HepG2 (cell line): ENCODE results near the gene SNX21. TPM values are rescaled to one million over a fixed set of nuclear protein-coding genes. Genes with fewer than 3 reads are reported as not detected.

Experiments used
- BCLAF1 ChIP-seq: fragments of 450-650 bp; IDR thresholded peaks from 2 replicates; pipeline ENCODE4 v1.6.1; 2017; ENCODE audit warnings: mild to moderate bottlenecking
- BRF2 ChIP-seq: sonication (generic); formaldehyde crosslinking; IDR thresholded peaks from 2 replicates; pipeline ENCODE4 v1.8.1; 2022; ENCODE audit warnings: mild to moderate bottlenecking, missing genetic modification reagents
- ETV5 ChIP-seq: IDR thresholded peaks from 2 replicates; pipeline ENCODE4 v1.6.1; 2018; ENCODE audit warnings: missing biosample characterization, missing genetic modification reagents, inconsistent platforms, borderline replicate concordance
- GLMP ChIP-seq: sonication (generic); formaldehyde crosslinking; IDR thresholded peaks from 2 replicates; pipeline ENCODE4 v1.9.0; 2021; ENCODE audit warnings: missing genetic modification reagents, mild to moderate bottlenecking, borderline replicate concordance
- KMT2B ChIP-seq: IDR thresholded peaks from 2 replicates; pipeline ENCODE4 v1.6.1; 2016; ENCODE audit warnings: missing genetic modification reagents, missing compliant biosample characterization
- MAX ChIP-seq: IDR thresholded peaks from 2 replicates; pipeline ENCODE4 v1.6.1; 2012; ENCODE audit warnings: inconsistent platforms
- POGZ ChIP-seq: sonication (generic); formaldehyde crosslinking; IDR thresholded peaks from 2 replicates; pipeline ENCODE4 v1.4.0; 2020; ENCODE audit warnings: mild to moderate bottlenecking, missing genetic modification reagents
- SAFB2 ChIP-seq: sonication (generic); formaldehyde crosslinking; IDR thresholded peaks from 2 replicates; pipeline ENCODE4 v1.5.1; 2020; ENCODE audit warnings: missing genetic modification reagents, low read depth, mild to moderate bottlenecking, borderline replicate concordance
- TEAD3 ChIP-seq: optimal IDR thresholded peaks from 2 replicates; pipeline ENCODE3; 2016; ENCODE audit warnings: borderline replicate concordance
- TOPORS ChIP-seq: sonication (generic); formaldehyde crosslinking; IDR thresholded peaks from 2 replicates; pipeline ENCODE4 v1.8.0; 2023; ENCODE audit warnings: mild to moderate bottlenecking, missing genetic modification reagents
- ZIK1 ChIP-seq: sonication (generic); formaldehyde crosslinking; IDR thresholded peaks from 2 replicates; pipeline ENCODE4 v1.5.0; 2020; ENCODE audit warnings: mild to moderate bottlenecking, low read depth, missing genetic modification reagents, borderline replicate concordance
- ZNF407 ChIP-seq: sonication (generic); formaldehyde crosslinking; IDR thresholded peaks from one replicate; pipeline ENCODE4 v1.5.1; 2020; ENCODE audit warnings: mild to moderate bottlenecking, missing genetic modification reagents; ENCODE audit errors: not compliant biosample characterization
- polyA plus RNA-seq, 8 experiments: library from polyadenylated mRNA; depleted of rRNA in 3 of 8; stranded (reverse) in 7 of 8; unstranded in 1 of 8; fragments of >200 nt; fragmentation: Illumina TruSeq in 4 of 8; extraction: Trizol in 4 of 8; gene quantifications; 2 replicates each; pipeline versions ENCODE4 v1.2.1 to v1.2.3, GENCODE V29; 2011 to 2016; ENCODE audit warnings: low read depth in 4 of 8, missing spikeins in 1 of 8, mixed read lengths in 1 of 8; ENCODE audit not compliant: insufficient read depth in 1 of 8
- total RNA-seq, 5 experiments: library from RNA; depleted of rRNA; stranded (reverse); fragments of >200 nt; fragmentation: Illumina TruSeq; extraction: Trizol; gene quantifications; 2 replicates each; pipeline ENCODE4 v1.2.3, GENCODE V29; 2016; ENCODE audit warnings: low read depth in 1 of 5

Gene SNX21
- total and polyA plus RNA-seq, 2 of the 13 experiments (the other 11 are each of a cell fraction or from before 2014, with no cell fraction given): 7.7 to 12.8 TPM

- TF ChIP-seq ZNF407 (CRISPR knock-in tag) (peak; percentile 95), GLMP (no peak), TEAD3 (CRISPR knock-in tag) (peak; percentile 69), POGZ (peak; percentile 86), MAX (peak; percentile 75), BRF2 (CRISPR knock-in tag) (no peak), ETV5 (CRISPR knock-in tag) (peak; percentile 94), SAFB2 (CRISPR knock-in tag) (no peak), KMT2B (peak; percentile 88), ZIK1 (CRISPR knock-in tag) (0 out of 2 replicates have a peak, but pooled peaks have one; percentile 38), BCLAF1 (no peak), TOPORS (CRISPR knock-in tag) (peak; percentile 71; the same call in 1 of the 2 replicates)
Measured at GRCh38 chr20:45857114-45857881, 23.7 kb downstream of the SNX21 start, which contains the start of the genes ACOT8 and ZSWIM3 (continued).
